Adrenal gland (tissue), 12 donors: Measurements from ENCODE around the gene SEC16A. TPM values are rescaled to one million over a fixed set of nuclear protein-coding genes. Genes with fewer than 3 reads are reported as not detected.

ENCODE experiments used
- DNase-seq, 7 donors: peaks; one replicate each; pipeline ENCODE4 v3.0.0-alpha.2; 2019 to 2020
- H3K27ac ChIP-seq, 5 donors: fragments of 200-600 bp; sonication (generic) in 4 of 5; 1 replicate in 3 of 5; 2 replicates in 2 of 5; pipeline versions ENCODE4 v1.5.1 to v1.8.0; 2016 to 2020; ENCODE audit warnings: mild to moderate bottlenecking in 1 of 5
- H3K27me3 ChIP-seq: fragments of 200-600 bp; 2 replicates; pipeline ENCODE4 v1.8.0; 2021
- H3K36me3 ChIP-seq, 2 donors: fragments of 200-600 bp; replicated peaks in 1 of 2; 1 replicate in 1 of 2; 2 replicates in 1 of 2; pipeline versions ENCODE4 v1.5.1 to v1.8.0; 2018 to 2022
- H3K4me1 ChIP-seq, 2 donors: fragments of 200-600 bp; replicated peaks in 1 of 2; 1 replicate in 1 of 2; 2 replicates in 1 of 2; pipeline versions ENCODE4 v1.5.1 to v1.8.0; 2018 to 2021
- H3K4me3 ChIP-seq, 4 donors: fragments of 200-600 bp; sonication (generic) in 3 of 4; one replicate each; pipeline ENCODE4 v1.5.1; 2016 to 2018
- H3K9me3 ChIP-seq, 3 donors: fragments of 200-600 bp; sonication (generic) in 1 of 3; replicated peaks in 1 of 3; 1 replicate in 2 of 3; 2 replicates in 1 of 3; pipeline versions ENCODE4 v1.5.1 to v1.8.0; 2016 to 2021
- CTCF ChIP-seq, 6 experiments: fragments of 450-650 bp in 4 of 6; fragments of 200-600 bp in 2 of 6; sonication (generic) in 1 of 6; IDR thresholded peaks; 1 replicate in 5 of 6; 2 replicates in 1 of 6; pipeline versions ENCODE4 v1.5.1 to v1.8.0; 2016 to 2021; ENCODE audit warnings: antibody characterized with exemption in 6 of 6, mild to moderate bottlenecking in 2 of 6, moderate library complexity in 1 of 6
- POLR2A ChIP-seq, 2 donors: fragments of 450-650 bp; IDR thresholded peaks; one replicate each; pipeline ENCODE4 v1.6.1; 2017; ENCODE audit warnings: antibody characterized with exemption in 2 of 2, mild to moderate bottlenecking in 2 of 2, moderate library complexity in 1 of 2
- WGBS, 4 donors: extraction: QIAGEN DNeasy Blood & Tissue Kit in 2 of 4; methylation state at CpG; one replicate each; pipeline versions ENCODE4 v1.1.5 to v1.1.7; 2013 to 2017; 5-methylcytosine and 5-hydroxymethylcytosine counted together
- intact Hi-C, 2 donors: fragments of 100-400 bp; cut with DNase I; formaldehyde crosslinking; loops; one replicate each; pipeline versions ENCODE4 v1.14.1 to v1.15.0; 2022 to 2023
- polyA plus RNA-seq, 3 donors: library from polyadenylated mRNA; stranded (reverse); fragments of 200-250 nt in 2 of 3; fragments of 350-450 nt in 1 of 3; fragmentation: Illumina TruSeq in 1 of 3; extraction: RNeasy Lipid Tissue Mini Kit (QIAGEN cat#74804) in 1 of 3; gene quantifications; one replicate each; pipeline ENCODE4 v1.2.3, GENCODE V29; 2013 to 2014
- total RNA-seq, 9 donors: library from RNA; depleted of rRNA in 4 of 9; stranded (reverse); fragments of >200 nt in 4 of 9; fragments of 120-200 nt in 1 of 9; fragmentation: NEBNext Ultra II Directional in 1 of 9; extraction: Animal tissue kit (Norgen Biotek cat#: 25700) in 1 of 9; gene quantifications; one replicate each; pipeline versions ENCODE4 v1.1.0 to v1.2.4, GENCODE V29; 2013 to 2023
- donor health status: healthy with polysubstance abuse.
- donor health status: Bipolar disorder and iron deficiency.
- donor health status: DM: yes; HTN: yes; CAD: no.
- donor health status: DM: no; HTN: no; CAD: no.
- donor health status: DM: no; HTN: no; CAD: no.
- donor health status: DM: yes; HTN: yes; CAD: no.

SEC16A gene
- total and polyA plus RNA-seq, 12 donors: 18.8 to 107 (median 56.5) TPM

- H3K27ac ChIP-seq: peak overlapping the region in 3 of 5 donors; percentile 31 to 54 (median 50)
- H3K27me3 ChIP-seq: no peaks in the 10 kb centered on the region
- H3K4me1 ChIP-seq: peaks cover 0 to 10% of the 10 kb centered on the region in 2 donors
- intact Hi-C loops: no loop called here
- H3K36me3 ChIP-seq: peaks cover 0 to 99% of the 10 kb centered on the region in 2 donors
- H3K4me3 ChIP-seq: no peak overlapping the region
- no peak for TF ChIP-seq CTCF (IDR thresholded peaks at IDR 0.05)
- TF ChIP-seq POLR2A (IDR thresholded peaks at IDR 0.05): no peak
- no peak for DNase-seq
- WGBS, 4 donors: 84 to 91% (median 89%) methylated on average over 14 of the region's 14 CpGs
- no peaks in the 10 kb centered on the region for H3K9me3 ChIP-seq
Observed at GRCh38 chr9:136463578-136463977, 19.3 kb downstream of the SEC16A start.

- intact Hi-C loops: no loop called here
- no peak overlapping the region for H3K4me3 ChIP-seq
Observed at GRCh38 chr9:136462664-136463063, 20.2 kb downstream of the SEC16A start.

GRCh38 chr9:136460772-136461325 lies 22.0 kb downstream of the SEC16A start:
- Histone ChIP-seq H3K27ac (no peak overlapping the region), H3K9me3 (no peaks in the 10 kb centered on the region), H3K27me3 (no peaks in the 10 kb centered on the region), H3K36me3 (peaks cover 0 to 99% of the 10 kb centered on the region in 2 donors), H3K4me1 (peaks cover 0 to 10% of the 10 kb centered on the region in 2 donors), H3K4me3 (no peak overlapping the region)
- intact Hi-C loops: no loop called here
- TF ChIP-seq POLR2A (IDR thresholded peaks at IDR 0.05) (no peak), CTCF (IDR thresholded peaks at IDR 0.05) (no peak)
- WGBS, 4 donors: 90 to 96% (median 94%) methylated on average over 17 to 23 of the region's 23 CpGs
- DNase-seq: no peak

More at GRCh38 chr9:136462664-136463063, 20.2 kb downstream of the SEC16A start:
- no peak for TF ChIP-seq CTCF (IDR thresholded peaks at IDR 0.05)
- Histone ChIP-seq H3K27ac (no peak overlapping the region), H3K27me3 (no peaks in the 10 kb centered on the region), H3K36me3 (peaks cover 0 to 99% of the 10 kb centered on the region in 2 donors), H3K9me3 (no peaks in the 10 kb centered on the region), H3K4me1 (peaks cover 0 to 10% of the 10 kb centered on the region in 2 donors)
- no peak for DNase-seq
- WGBS, 4 donors: 92 to 96% (median 93%) methylated on average over 11 to 17 of the region's 17 CpGs

- Histone ChIP-seq H3K36me3 (peaks cover 0 to 100% of the 10 kb centered on the region in 2 donors), H3K4me1 (peaks cover 0 to 5% of the 10 kb centered on the region in 2 donors), H3K27me3 (no peaks in the 10 kb centered on the region), H3K27ac (no peak overlapping the region), H3K9me3 (no peaks in the 10 kb centered on the region), H3K4me3 (no peak overlapping the region)
- WGBS, 4 donors: 93 to 95% (median 94%) methylated on average over 23 to 28 of the region's 28 CpGs
- DNase-seq: no peak
- TF ChIP-seq CTCF (IDR thresholded peaks at IDR 0.05) (no peak), POLR2A (IDR thresholded peaks at IDR 0.05) (no peak)
- intact Hi-C loops: loop anchor here in 1 of 2 donors (2.0 kb wide), 1 partner anchor 29 kb away; no protein-coding TSS in a partner anchor
Observed at GRCh38 chr9:136459425-136459824, 23.4 kb downstream of the SEC16A start.
